ENCODE measurements around the gene JMJD1C. TPM values are rescaled to one million over a fixed set of nuclear protein-coding genes. Genes with fewer than 3 reads are reported as not detected.

Gene JMJD1C
- total RNA-seq, 1 donor from 2014 or later = 62.6 TPM

DNA sequence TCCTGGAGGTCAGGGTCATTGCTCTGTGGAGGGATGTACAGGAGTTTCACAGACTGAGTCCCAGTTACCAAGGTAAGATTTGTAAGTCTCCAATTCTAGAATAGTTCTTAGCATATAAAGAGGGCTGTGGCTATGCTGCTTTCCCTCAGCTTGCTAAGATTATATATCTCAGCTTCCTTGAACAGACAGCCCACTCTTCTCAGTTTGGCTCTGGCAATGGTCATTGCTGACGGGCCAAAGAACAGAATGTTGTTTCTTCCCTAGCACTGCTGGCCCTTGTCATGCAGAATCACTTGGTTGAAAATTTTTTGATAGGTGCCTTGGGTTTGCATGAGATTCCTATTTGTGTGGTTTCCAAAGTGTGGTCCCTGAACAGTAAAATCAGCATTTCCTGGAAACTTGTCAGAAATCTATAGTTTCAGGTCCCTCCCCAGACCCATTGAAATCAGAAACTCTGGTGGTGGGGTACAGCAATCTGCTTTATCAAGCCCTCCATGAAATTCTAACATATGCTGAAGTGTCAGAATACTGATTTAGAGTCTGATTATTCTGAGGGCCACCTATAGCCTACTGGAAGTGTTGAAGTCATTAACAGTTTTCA, 294.4 kb downstream of the JMJD1C start:
- Mint-ChIP-seq H3K4me1 (ENCODE audit: unreplicated experiment) (peaks cover 11% of the 10 kb centered on the region), H3K27me3 (no peaks in the 10 kb centered on the region), H3K4me3 (no peak overlapping the region), H3K36me3 (peaks cover 23% of the 10 kb centered on the region), H3K27ac (no peak overlapping the region), H3K9me3 (no peaks in the 10 kb centered on the region)
- DNase-seq (ENCODE audit: extremely low spot score, unreplicated experiment) = no peak
- TF ChIP-seq, protein P1, sequence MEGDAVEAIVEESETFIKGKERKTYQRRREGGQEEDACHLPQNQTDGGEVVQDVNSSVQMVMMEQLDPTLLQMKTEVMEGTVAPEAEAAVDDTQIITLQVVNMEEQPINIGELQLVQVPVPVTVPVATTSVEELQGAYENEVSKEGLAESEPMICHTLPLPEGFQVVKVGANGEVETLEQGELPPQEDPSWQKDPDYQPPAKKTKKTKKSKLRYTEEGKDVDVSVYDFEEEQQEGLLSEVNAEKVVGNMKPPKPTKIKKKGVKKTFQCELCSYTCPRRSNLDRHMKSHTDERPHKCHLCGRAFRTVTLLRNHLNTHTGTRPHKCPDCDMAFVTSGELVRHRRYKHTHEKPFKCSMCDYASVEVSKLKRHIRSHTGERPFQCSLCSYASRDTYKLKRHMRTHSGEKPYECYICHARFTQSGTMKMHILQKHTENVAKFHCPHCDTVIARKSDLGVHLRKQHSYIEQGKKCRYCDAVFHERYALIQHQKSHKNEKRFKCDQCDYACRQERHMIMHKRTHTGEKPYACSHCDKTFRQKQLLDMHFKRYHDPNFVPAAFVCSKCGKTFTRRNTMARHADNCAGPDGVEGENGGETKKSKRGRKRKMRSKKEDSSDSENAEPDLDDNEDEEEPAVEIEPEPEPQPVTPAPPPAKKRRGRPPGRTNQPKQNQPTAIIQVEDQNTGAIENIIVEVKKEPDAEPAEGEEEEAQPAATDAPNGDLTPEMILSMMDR (conservative IDR thresholded peaks at IDR 0.05) = no peak

DNA sequence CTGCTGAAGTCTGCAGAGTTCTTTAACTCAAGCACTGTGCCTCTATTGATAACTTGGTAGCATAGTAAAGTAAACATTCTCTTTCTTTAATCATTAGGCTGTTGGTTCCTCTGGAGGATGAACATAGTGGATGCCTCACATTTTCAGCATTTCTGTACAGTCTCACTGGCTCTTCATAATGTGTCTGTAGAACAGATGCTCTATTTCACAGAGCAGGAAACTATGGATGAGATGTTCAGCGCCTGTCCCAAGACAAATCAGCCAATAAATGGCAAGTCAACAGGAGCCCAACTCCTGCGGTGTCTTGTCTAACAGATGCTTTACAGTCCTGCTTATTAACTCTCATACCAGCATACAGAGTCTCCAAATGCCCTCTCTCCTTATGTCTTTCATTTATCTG, 296.2 kb downstream of the JMJD1C start:
- Mint-ChIP-seq H3K36me3 (peaks cover 22% of the 10 kb centered on the region), H3K27ac (no peak overlapping the region), H3K4me3 (no peak overlapping the region), H3K27me3 (no peaks in the 10 kb centered on the region), H3K9me3 (no peaks in the 10 kb centered on the region), H3K4me1 (ENCODE audit: unreplicated experiment) (peaks cover 11% of the 10 kb centered on the region)
- TF ChIP-seq, protein P1 (conservative IDR thresholded peaks at IDR 0.05) = no peak
- DNase-seq (ENCODE audit: extremely low spot score, unreplicated experiment) = no peak

- peaks cover 19% of the 10 kb centered on the region for H3K36me3 Mint-ChIP-seq
These were observed 296.8 kb downstream of the JMJD1C start for GRCh38 chr10:63168821-63169462.

DNA sequence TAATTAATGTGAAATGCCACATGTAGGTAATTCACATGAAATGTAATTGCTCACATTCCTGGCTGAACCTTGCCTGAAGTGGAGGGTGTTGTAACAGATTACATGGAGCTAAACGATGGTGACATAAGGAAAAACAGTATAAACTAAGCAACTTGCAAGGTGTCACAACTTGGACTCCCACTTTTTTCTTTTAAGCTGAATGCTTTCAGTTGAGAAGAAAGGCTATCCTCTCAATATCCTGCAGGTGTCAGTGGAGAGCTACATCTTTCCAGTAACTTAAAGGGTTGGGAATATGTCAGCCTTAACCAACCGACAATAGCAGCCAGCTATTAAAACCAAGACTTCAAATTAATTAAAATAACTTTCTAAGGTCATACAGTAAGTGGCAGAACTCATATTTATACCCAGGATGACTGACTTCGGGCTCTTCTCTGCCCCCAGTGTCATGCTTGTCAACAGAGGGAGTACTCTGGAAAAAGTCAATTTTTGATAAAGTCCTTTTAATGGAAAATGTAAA, 299.0 kb downstream of the JMJD1C start:
- H3K9me3 Mint-ChIP-seq = no peaks in the 10 kb centered on the region
- DNase-seq (ENCODE audit: extremely low spot score, unreplicated experiment) = no peak
- peaks cover 13% of the 10 kb centered on the region for H3K36me3 Mint-ChIP-seq
- H3K4me3 Mint-ChIP-seq = no peak overlapping the region
- TF ChIP-seq, protein P1 (conservative IDR thresholded peaks at IDR 0.05) = peak; percentile 88
- no peak overlapping the region for H3K27ac Mint-ChIP-seq
- no peaks in the 10 kb centered on the region for H3K27me3 Mint-ChIP-seq
- peaks cover 11% of the 10 kb centered on the region for H3K4me1 Mint-ChIP-seq (ENCODE audit: unreplicated experiment)

More at GRCh38 chr10:63168821-63169462, 296.8 kb downstream of the JMJD1C start:
- no peak for DNase-seq (ENCODE audit: extremely low spot score, unreplicated experiment)
- H3K4me3 Mint-ChIP-seq = no peak overlapping the region
- peaks cover 11% of the 10 kb centered on the region for H3K4me1 Mint-ChIP-seq (ENCODE audit: unreplicated experiment)
- no peak overlapping the region for H3K27ac Mint-ChIP-seq
- no peaks in the 10 kb centered on the region for H3K9me3 Mint-ChIP-seq
- TF ChIP-seq, protein P1 (conservative IDR thresholded peaks at IDR 0.05) = no peak
- no peaks in the 10 kb centered on the region for H3K27me3 Mint-ChIP-seq

DNA sequence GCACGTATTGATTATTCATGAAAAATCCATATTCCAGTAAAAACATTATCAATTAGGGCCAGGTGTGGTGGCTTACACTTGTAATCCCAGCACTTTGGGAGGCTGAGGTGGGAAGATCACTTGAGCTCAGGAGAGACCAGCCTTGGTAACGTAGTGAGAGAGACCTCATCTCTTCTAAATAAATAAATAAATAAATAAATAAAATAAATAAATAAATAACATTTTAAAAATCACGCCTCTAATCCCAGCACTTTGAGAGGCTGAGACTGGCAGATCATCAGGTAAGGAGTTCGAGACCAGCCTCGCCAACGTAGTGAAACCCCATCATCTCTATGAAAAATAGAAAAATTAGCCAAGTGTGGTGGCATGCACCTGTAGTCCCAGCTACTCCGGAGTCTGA, 300.5 kb downstream of the JMJD1C start:
- no peak overlapping the region for H3K27ac Mint-ChIP-seq
- H3K36me3 Mint-ChIP-seq = peaks cover 13% of the 10 kb centered on the region
- no peak overlapping the region for H3K4me3 Mint-ChIP-seq
- H3K9me3 Mint-ChIP-seq = no peaks in the 10 kb centered on the region
- DNase-seq (ENCODE audit: extremely low spot score, unreplicated experiment) = no peak
- TF ChIP-seq, protein P1 (conservative IDR thresholded peaks at IDR 0.05) = no peak
- H3K27me3 Mint-ChIP-seq = no peaks in the 10 kb centered on the region
- H3K4me1 Mint-ChIP-seq (ENCODE audit: unreplicated experiment) = peaks cover 11% of the 10 kb centered on the region
